ENCODE measurements around the gene ANKS1A. TPM values are rescaled to one million over a fixed set of nuclear protein-coding genes. Genes with fewer than 3 reads are reported as not detected.
A peak's percentile ranks its signal among the peaks of the same experiment; 100 is the strongest.

Gene ANKS1A
- total RNA-seq, 1 experiment from 2014 or later = 26.5 TPM

- H3K14ac ChIP-seq (ENCODE audit: insufficient read depth, low read length) = no peak overlapping the region
- no peak overlapping the region for H2AK5ac ChIP-seq (ENCODE audit: insufficient read length, low read length)
- H3K79me2 ChIP-seq (ENCODE audit: insufficient read depth, low read length) = no peaks in the 10 kb centered on the region
- no peaks in the 10 kb centered on the region for H3K79me1 ChIP-seq (ENCODE audit: insufficient read depth, low read depth, low read length, poor library complexity, severe bottlenecking)
- H3K4me3 Mint-ChIP-seq = peak overlapping the region in 1 of 2 experiments; percentile 40; a peak in 2 of 5 replicates
- peaks cover 19 to 40% (median 24%) of the 10 kb centered on the region in 3 experiments for H3K36me3 Mint-ChIP-seq (ENCODE audit: insufficient read depth in 1 of 3, low read depth in 3 of 3)
- no peak overlapping the region for H3K56ac ChIP-seq (ENCODE audit: insufficient read length, low read depth, low read length)
- H3K27ac ChIP-seq (ENCODE audit: insufficient read length, low read depth, low read length) = no peak overlapping the region
- peaks cover 4 to 13% of the 10 kb centered on the region in 2 experiments for H3K4me1 Mint-ChIP-seq
- H3K4ac ChIP-seq (ENCODE audit: low read depth, low read length) = no peak overlapping the region
- peaks cover 7% of the 10 kb centered on the region; the same call in 1 of the 2 replicates for H3K4me1 ChIP-seq (ENCODE audit: insufficient read depth, low read length)
- H4K5ac ChIP-seq (ENCODE audit: insufficient read length, low read depth, low read length) = no peak overlapping the region
- WGBS (ENCODE audit: extremely low coverage, insufficient read length, low lambda C conversion rate) = no CpG with 5 or more reads among the region's 4 CpGs
- H4K20me1 ChIP-seq (ENCODE audit: control insufficient read depth, insufficient read depth, insufficient read length) = no peaks in the 10 kb centered on the region
- no peak for TF ChIP-seq CTCF (conservative IDR thresholded peaks at IDR 0.05)
- no peak overlapping the region for H3K18ac ChIP-seq (ENCODE audit: insufficient read length, low read depth, low read length)
- H3K23ac ChIP-seq (ENCODE audit: insufficient read length, low read depth, low read length) = no peak overlapping the region
- H4K8ac ChIP-seq (replicated peaks; ENCODE audit: insufficient read length, low read depth, low read length) = no peak overlapping the region
- no peak overlapping the region for H4K91ac ChIP-seq (ENCODE audit: insufficient read length, low read depth, low read length)
- no peaks in the 10 kb centered on the region for H3K27me3 Mint-ChIP-seq (ENCODE audit: low read depth)
- H2BK15ac ChIP-seq (ENCODE audit: low read depth, low read length) = no peak overlapping the region
- H3K4me2 ChIP-seq (ENCODE audit: insufficient read depth, insufficient read length, low read length) = no peak overlapping the region
- H2BK12ac ChIP-seq (ENCODE audit: insufficient read length, low read depth, low read length) = no peak overlapping the region
- peak overlapping the region; percentile 14 to 88 (median 70); a peak in 5 of 7 replicates for H3K27ac Mint-ChIP-seq
- H3K9me3 ChIP-seq (ENCODE audit: control insufficient read depth, low read depth, low read length) = no peaks in the 10 kb centered on the region
- H3T11ph ChIP-seq (ENCODE audit: low read length) = no peak overlapping the region
- H2BK20ac ChIP-seq (ENCODE audit: low read depth, low read length, poor library complexity, severe bottlenecking) = no peak overlapping the region
- H3K9me3 Mint-ChIP-seq = no peaks in the 10 kb centered on the region
- no peak overlapping the region for H2BK120ac ChIP-seq (ENCODE audit: low read depth, low read length, poor library complexity, severe bottlenecking)
- no peak for DNase-seq
- no peak overlapping the region for H3K9ac ChIP-seq (ENCODE audit: extremely low read depth, insufficient read length, low read length)
- no peak overlapping the region for H2BK5ac ChIP-seq (ENCODE audit: insufficient read length, low read length)
- H3K27me3 ChIP-seq (ENCODE audit: insufficient read depth, low read length) = no peaks in the 10 kb centered on the region
- no peaks in the 10 kb centered on the region for H3K23me2 ChIP-seq (ENCODE audit: insufficient read length, low read depth, low read length, poor library complexity, severe bottlenecking)
- H2AFZ ChIP-seq (ENCODE audit: low read length) = no peak overlapping the region
Observed at GRCh38 chr6:34852406-34853085, 36.5 kb upstream of the ANKS1A start.

Measured in H9 (cell line).